ENCODE data around the gene CAMTA2.

DNA sequence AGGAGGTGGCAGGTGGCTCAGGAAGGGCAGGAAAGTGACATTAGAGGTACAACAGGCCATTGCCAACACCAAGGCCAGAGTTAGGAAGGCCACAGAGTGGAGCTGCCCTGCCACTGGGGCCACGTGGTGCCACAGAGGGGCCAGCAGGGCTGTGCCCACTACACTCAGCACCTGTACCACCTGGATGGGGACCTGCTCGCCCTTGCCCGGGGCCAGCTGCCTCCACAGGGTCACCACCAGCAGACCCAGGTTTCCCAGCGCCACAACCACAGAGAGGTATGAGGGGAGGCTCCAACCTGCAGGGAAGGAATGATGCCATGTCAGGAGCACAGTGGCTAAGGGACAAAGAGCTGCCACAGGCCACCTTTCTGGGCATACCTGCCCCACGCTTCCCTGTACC, 46.6 kb upstream of the CAMTA2 start:
- TF ChIP-seq, protein P1, sequence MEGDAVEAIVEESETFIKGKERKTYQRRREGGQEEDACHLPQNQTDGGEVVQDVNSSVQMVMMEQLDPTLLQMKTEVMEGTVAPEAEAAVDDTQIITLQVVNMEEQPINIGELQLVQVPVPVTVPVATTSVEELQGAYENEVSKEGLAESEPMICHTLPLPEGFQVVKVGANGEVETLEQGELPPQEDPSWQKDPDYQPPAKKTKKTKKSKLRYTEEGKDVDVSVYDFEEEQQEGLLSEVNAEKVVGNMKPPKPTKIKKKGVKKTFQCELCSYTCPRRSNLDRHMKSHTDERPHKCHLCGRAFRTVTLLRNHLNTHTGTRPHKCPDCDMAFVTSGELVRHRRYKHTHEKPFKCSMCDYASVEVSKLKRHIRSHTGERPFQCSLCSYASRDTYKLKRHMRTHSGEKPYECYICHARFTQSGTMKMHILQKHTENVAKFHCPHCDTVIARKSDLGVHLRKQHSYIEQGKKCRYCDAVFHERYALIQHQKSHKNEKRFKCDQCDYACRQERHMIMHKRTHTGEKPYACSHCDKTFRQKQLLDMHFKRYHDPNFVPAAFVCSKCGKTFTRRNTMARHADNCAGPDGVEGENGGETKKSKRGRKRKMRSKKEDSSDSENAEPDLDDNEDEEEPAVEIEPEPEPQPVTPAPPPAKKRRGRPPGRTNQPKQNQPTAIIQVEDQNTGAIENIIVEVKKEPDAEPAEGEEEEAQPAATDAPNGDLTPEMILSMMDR (IDR thresholded peaks at IDR 0.05): no peak
- no peak for TF ChIP-seq EP300 (IDR thresholded peaks at IDR 0.05)

Measured in sigmoid colon (tissue), 4 donors.